Measurements from ENCODE around the gene LRCH4. TPM values are rescaled to one million over a fixed set of nuclear protein-coding genes. Genes with fewer than 3 reads are reported as not detected.

The LRCH4 gene
- total and polyA plus RNA-seq, 2 of the 13 experiments (the other 11 are each of a cell fraction or from before 2014, with no cell fraction given), result 7.0 to 9.3 TPM

- TF ChIP-seq PBX3 (CRISPR knock-in tag; IDR thresholded peaks at IDR 0.05; ENCODE audit: borderline replicate concordance) (no peak), MEIS1 (CRISPR knock-in tag; IDR thresholded peaks at IDR 0.05; ENCODE audit: borderline replicate concordance) (no peak; the same call in 1 of the 2 replicates), ZFP36L2 (CRISPR knock-in tag; IDR thresholded peaks at IDR 0.05) (no peak), PAX8 (CRISPR knock-in tag; IDR thresholded peaks at IDR 0.05; ENCODE audit: borderline replicate concordance) (peak; percentile 87; the same call in 1 of the 2 replicates), MTF2 (CRISPR knock-in tag; IDR thresholded peaks at IDR 0.05; ENCODE audit: borderline replicate concordance) (no peak), MXD3 (CRISPR knock-in tag; IDR thresholded peaks at IDR 0.05) (no peak; the same call in 1 of the 2 replicates), PAWR (CRISPR knock-in tag; IDR thresholded peaks at IDR 0.05; ENCODE audit: borderline replicate concordance) (no peak; the same call in 1 of the 2 replicates), ETV6 (CRISPR knock-in tag; conservative IDR thresholded peaks at IDR 0.05) (no peak), ZBTB21 (CRISPR knock-in tag; IDR thresholded peaks at IDR 0.05) (no peak), FOXA1 (IDR thresholded peaks at IDR 0.05) (no peak), FOXA1 (CRISPR knock-in tag; IDR thresholded peaks at IDR 0.05) (peak; percentile 53; the same call in 1 of the 2 replicates), CREM (IDR thresholded peaks at IDR 0.05) (no peak; the same call in 1 of the 2 replicates), CREM (CRISPR knock-in tag; IDR thresholded peaks at IDR 0.05) (no peak), SNAPC4 (CRISPR knock-in tag; IDR thresholded peaks at IDR 0.05) (no peak), ZNF598 (CRISPR knock-in tag; IDR thresholded peaks at IDR 0.05; ENCODE audit: borderline replicate concordance) (no peak), BRCA1 (CRISPR knock-in tag; IDR thresholded peaks at IDR 0.05) (no peak; the same call in 1 of the 2 replicates), ZNF30 (CRISPR knock-in tag; IDR thresholded peaks at IDR 0.05) (no peak), AGO1 (IDR thresholded peaks at IDR 0.05; ENCODE audit: low read depth, low read length, poor library complexity, severe bottlenecking) (no peak)
- TF ChIP-seq, protein P1, sequence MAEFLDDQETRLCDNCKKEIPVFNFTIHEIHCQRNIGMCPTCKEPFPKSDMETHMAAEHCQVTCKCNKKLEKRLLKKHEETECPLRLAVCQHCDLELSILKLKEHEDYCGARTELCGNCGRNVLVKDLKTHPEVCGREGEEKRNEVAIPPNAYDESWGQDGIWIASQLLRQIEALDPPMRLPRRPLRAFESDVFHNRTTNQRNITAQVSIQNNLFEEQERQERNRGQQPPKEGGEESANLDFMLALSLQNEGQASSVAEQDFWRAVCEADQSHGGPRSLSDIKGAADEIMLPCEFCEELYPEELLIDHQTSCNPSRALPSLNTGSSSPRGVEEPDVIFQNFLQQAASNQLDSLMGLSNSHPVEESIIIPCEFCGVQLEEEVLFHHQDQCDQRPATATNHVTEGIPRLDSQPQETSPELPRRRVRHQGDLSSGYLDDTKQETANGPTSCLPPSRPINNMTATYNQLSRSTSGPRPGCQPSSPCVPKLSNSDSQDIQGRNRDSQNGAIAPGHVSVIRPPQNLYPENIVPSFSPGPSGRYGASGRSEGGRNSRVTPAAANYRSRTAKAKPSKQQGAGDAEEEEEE (CRISPR knock-in tag; IDR thresholded peaks at IDR 0.05; ENCODE audit: borderline replicate concordance), result 0 out of 2 replicates have a peak, but pooled peaks have one; percentile 24
- TF ChIP-seq, protein P2, sequence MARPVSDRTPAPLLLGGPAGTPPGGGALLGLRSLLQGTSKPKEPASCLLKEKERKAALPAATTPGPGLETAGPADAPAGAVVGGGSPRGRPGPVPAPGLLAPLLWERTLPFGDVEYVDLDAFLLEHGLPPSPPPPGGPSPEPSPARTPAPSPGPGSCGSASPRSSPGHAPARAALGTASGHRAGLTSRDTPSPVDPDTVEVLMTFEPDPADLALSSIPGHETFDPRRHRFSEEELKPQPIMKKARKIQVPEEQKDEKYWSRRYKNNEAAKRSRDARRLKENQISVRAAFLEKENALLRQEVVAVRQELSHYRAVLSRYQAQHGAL (CRISPR knock-in tag; IDR thresholded peaks at IDR 0.05; ENCODE audit: not compliant biosample characterization), result no peak
Measured at GRCh38 chr7:100568896-100569844, 16.8 kb downstream of the LRCH4 start (continued).

All from HepG2 (cell line).